Measurements from ENCODE around the gene XXYLT1. TPM values are rescaled to one million over a fixed set of nuclear protein-coding genes. Genes with fewer than 3 reads are reported as not detected.

The XXYLT1 gene
- total RNA-seq, 1 experiment from 2014 or later = 10.9 TPM

DNA sequence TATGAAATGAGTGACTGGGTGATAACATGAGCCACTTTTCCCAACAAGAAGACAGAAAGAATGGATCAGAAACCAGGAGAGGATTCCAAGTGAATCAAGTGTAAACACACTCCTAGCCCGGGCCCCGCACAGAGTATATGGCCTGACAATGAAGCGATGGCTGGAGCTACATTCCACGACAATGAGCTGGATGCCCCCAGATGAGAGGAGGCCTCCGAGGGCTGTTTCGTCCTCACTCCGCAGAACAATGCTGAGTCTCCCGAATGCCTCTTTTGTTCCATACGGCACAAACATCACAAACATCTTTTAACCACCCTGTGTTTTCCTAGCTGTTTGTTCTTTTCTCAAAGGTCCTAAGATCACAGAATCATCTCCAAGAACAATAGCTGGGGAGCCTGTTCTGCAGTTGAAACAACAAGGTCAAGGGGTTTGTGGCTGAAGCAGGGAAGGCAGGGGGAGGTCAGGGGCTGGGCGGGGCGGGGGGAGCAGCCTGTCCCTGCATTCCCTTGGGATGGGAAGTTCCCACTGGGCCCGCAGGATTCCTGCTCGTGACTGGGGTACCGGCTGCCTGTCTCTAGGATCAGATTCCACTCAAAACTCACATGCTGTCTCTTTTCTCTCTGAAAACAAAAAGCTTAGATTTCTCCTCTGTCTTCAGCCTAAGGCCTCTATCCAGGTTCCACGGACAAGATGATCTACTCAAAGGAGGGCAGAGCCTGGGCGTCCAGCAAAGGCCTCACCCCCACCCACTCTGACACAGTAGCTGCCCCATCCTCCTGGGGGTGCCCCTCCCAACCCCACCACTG, 151.3 kb downstream of the XXYLT1 start (continued):
- TF ChIP-seq, protein P1, sequence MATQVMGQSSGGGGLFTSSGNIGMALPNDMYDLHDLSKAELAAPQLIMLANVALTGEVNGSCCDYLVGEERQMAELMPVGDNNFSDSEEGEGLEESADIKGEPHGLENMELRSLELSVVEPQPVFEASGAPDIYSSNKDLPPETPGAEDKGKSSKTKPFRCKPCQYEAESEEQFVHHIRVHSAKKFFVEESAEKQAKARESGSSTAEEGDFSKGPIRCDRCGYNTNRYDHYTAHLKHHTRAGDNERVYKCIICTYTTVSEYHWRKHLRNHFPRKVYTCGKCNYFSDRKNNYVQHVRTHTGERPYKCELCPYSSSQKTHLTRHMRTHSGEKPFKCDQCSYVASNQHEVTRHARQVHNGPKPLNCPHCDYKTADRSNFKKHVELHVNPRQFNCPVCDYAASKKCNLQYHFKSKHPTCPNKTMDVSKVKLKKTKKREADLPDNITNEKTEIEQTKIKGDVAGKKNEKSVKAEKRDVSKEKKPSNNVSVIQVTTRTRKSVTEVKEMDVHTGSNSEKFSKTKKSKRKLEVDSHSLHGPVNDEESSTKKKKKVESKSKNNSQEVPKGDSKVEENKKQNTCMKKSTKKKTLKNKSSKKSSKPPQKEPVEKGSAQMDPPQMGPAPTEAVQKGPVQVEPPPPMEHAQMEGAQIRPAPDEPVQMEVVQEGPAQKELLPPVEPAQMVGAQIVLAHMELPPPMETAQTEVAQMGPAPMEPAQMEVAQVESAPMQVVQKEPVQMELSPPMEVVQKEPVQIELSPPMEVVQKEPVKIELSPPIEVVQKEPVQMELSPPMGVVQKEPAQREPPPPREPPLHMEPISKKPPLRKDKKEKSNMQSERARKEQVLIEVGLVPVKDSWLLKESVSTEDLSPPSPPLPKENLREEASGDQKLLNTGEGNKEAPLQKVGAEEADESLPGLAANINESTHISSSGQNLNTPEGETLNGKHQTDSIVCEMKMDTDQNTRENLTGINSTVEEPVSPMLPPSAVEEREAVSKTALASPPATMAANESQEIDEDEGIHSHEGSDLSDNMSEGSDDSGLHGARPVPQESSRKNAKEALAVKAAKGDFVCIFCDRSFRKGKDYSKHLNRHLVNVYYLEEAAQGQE (IDR thresholded peaks at IDR 0.05; ENCODE audit: low read depth) = no peak
- no peak for TF ChIP-seq ZNF274 (IDR thresholded peaks at IDR 0.05; ENCODE audit: low read depth, low read length)
- no peak for TF ChIP-seq SRF (IDR thresholded peaks at IDR 0.05; ENCODE audit: low read depth)
- no peak for TF ChIP-seq YY1 (IDR thresholded peaks at IDR 0.05; ENCODE audit: extremely low read depth, insufficient replicate concordance, low read depth, low read length)
- peak; percentile 58 for TF ChIP-seq FOSL1 (IDR thresholded peaks at IDR 0.05; ENCODE audit: low read depth)

- H4K20me1 ChIP-seq (ENCODE audit: insufficient read depth) = no peaks in the 10 kb centered on the region
- no peaks in the 10 kb centered on the region for H3K36me3 ChIP-seq (ENCODE audit: control insufficient read depth in 1 of 2, insufficient read depth in 2 of 2, low read length in 2 of 2)
- H2AFZ ChIP-seq (ENCODE audit: low read depth, low read length, poor library complexity, severe bottlenecking) = peak overlapping the region; percentile 38
- DNase-seq (ENCODE audit: low read depth, low spot score) (no peak), ATAC-seq (0 out of 2 replicates have a peak, but pooled peaks have one; percentile 1)
- H3K27me3 ChIP-seq (ENCODE audit: insufficient read depth, low read length) = no peaks in the 10 kb centered on the region
- BruUV-seq (replicated peaks) = no TSS peak
- H3K4me3 ChIP-seq (replicated peaks in 1 of 2; ENCODE audit: low read depth in 1 of 2, low read length in 2 of 2) = peak overlapping the region; percentile 20 to 47
- no peaks in the 10 kb centered on the region for H3K9me2 ChIP-seq (ENCODE audit: insufficient read depth)
- intact Hi-C loops (cut with micrococcal nuclease) = loop anchor here (2.0 kb wide), 1 partner anchor 140 kb away; no protein-coding TSS in a partner anchor
- H3K79me2 ChIP-seq (ENCODE audit: insufficient read depth, low read length) = no peaks in the 10 kb centered on the region
- H3K9me3 ChIP-seq (ENCODE audit: control insufficient read depth in 1 of 2, insufficient read depth in 1 of 2, low read depth in 1 of 2, low read length in 2 of 2) = no peaks in the 10 kb centered on the region
- peak overlapping the region; percentile 47 for H3K9ac ChIP-seq (ENCODE audit: low read length)
- ChIA-PET POLR2A (interaction anchor here (0.8 to 1.5 kb wide), 4 partner anchors 18 to 436 kb away, joined by 3 read pairs; partner anchors contain the start of gene FAM43A), RAD21 (ENCODE audit: low non-redundant PET in 1 of 2, low total read pairs in 2 of 2, uncharacterized antibody in 2 of 2, unreplicated experiment in 2 of 2) (interaction anchor here in 1 of 2 experiments (0.8 to 1.0 kb wide), 2 partner anchors 350 to 436 kb away, joined by 4 to 5 read pairs; no protein-coding TSS in a partner anchor), CTCF (interaction anchor here (0.9 to 3.2 kb wide), 4 partner anchors 12 to 447 kb away, joined by 4 to 22 read pairs (median 8); partner anchors contain the start of gene LSG1)
- H3K4me1 ChIP-seq (ENCODE audit: control insufficient read depth in 1 of 2, insufficient read depth in 2 of 2, low read length in 2 of 2) = peaks cover 30 to 44% of the 10 kb centered on the region in 2 experiments
- H3K4me2 ChIP-seq (ENCODE audit: low read length) = peak overlapping the region; percentile 83
- peak overlapping the region; percentile 57 for H3K27ac ChIP-seq (ENCODE audit: low read depth, low read length)
- TF ChIP-seq SIN3A (IDR thresholded peaks at IDR 0.05; ENCODE audit: low read depth) (no peak), ELF1 (IDR thresholded peaks at IDR 0.05; ENCODE audit: borderline replicate concordance, low read depth) (no peak), TCF7L2 (IDR thresholded peaks at IDR 0.05; ENCODE audit: borderline replicate concordance, extremely low read depth, insufficient read depth, insufficient read length) (no peak), CEBPB (IDR thresholded peaks at IDR 0.05; ENCODE audit: low read depth) (no peak), EZH2phosphoT487 (IDR thresholded peaks at IDR 0.05; ENCODE audit: borderline replicate concordance) (no peak), EZH2 (IDR thresholded peaks at IDR 0.05) (no peak), ZFX (IDR thresholded peaks at IDR 0.05) (no peak), CBX3 (IDR thresholded peaks at IDR 0.05; ENCODE audit: low read depth) (no peak), RAD21 (IDR thresholded peaks at IDR 0.05; ENCODE audit: low read depth) (no peak), EGR1 (IDR thresholded peaks at IDR 0.05; ENCODE audit: low read depth) (no peak), FOSL1 (IDR thresholded peaks at IDR 0.05; ENCODE audit: low read depth) (no peak), POLR2AphosphoS5 (IDR thresholded peaks at IDR 0.05; ENCODE audit: low read depth, low read length) (no peak), YY1 (IDR thresholded peaks at IDR 0.05; ENCODE audit: extremely low read depth, insufficient replicate concordance, low read depth, low read length) (no peak), JUND (IDR thresholded peaks at IDR 0.05) (no peak)
- TF ChIP-seq, protein P2, sequence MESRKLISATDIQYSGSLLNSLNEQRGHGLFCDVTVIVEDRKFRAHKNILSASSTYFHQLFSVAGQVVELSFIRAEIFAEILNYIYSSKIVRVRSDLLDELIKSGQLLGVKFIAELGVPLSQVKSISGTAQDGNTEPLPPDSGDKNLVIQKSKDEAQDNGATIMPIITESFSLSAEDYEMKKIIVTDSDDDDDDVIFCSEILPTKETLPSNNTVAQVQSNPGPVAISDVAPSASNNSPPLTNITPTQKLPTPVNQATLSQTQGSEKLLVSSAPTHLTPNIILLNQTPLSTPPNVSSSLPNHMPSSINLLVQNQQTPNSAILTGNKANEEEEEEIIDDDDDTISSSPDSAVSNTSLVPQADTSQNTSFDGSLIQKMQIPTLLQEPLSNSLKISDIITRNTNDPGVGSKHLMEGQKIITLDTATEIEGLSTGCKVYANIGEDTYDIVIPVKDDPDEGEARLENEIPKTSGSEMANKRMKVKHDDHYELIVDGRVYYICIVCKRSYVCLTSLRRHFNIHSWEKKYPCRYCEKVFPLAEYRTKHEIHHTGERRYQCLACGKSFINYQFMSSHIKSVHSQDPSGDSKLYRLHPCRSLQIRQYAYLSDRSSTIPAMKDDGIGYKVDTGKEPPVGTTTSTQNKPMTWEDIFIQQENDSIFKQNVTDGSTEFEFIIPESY (IDR thresholded peaks at IDR 0.05; ENCODE audit: extremely low read depth, insufficient replicate concordance, low read length) = no peak
Measured at GRCh38 chr3:195118671-195119070, 152.3 kb downstream of the XXYLT1 start.

Data from HCT116 (cell line).